ENCODE results near the gene SOX9. TPM values are rescaled to one million over a fixed set of nuclear protein-coding genes. Genes with fewer than 3 reads are reported as not detected.

Gene SOX9
- 17.7 and 33.9 TPM in 2 replicates for total RNA-seq

GRCh38 chr17:72120642-72121163 lies at the start of gene SOX9:
Gene SOX9 (plus strand): TSS chr17:72121020. CDS start chr17:72121392, 372 bp downstream.

